ENCODE results near the gene FTO. TPM values are rescaled to one million over a fixed set of nuclear protein-coding genes. Genes with fewer than 3 reads are reported as not detected.

The FTO gene
- total RNA-seq, 1 donor from 2014 or later = 107 TPM

DNA sequence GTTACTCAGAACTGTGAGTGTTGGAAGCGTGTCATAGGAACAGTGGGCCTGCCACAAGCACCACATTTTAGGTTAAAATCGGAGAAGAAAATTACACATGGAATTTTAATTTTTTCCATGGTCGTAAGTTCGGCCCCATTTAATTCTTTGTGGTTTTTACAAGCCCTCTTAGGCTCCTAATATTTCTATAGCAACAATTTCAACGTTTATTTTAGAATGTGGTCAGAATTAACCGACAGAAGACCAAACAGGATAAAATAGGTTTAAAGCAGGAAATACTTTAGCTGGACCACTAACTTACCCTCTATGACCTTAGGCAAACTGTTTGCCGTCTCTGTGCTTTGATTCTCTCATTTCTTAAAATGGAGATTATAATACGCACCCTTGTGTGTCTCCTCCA lies 69.9 kb downstream of the FTO start:
- Mint-ChIP-seq H3K27me3 (ENCODE audit: low read depth) (no peaks in the 10 kb centered on the region), H3K4me3 (no peak overlapping the region), H3K27ac (ENCODE audit: unreplicated experiment) (no peak overlapping the region), H3K36me3 (ENCODE audit: low read depth) (no peaks in the 10 kb centered on the region), H3K4me1 (peaks cover 20% of the 10 kb centered on the region), H3K9me3 (no peaks in the 10 kb centered on the region)
- TF ChIP-seq, protein P1, sequence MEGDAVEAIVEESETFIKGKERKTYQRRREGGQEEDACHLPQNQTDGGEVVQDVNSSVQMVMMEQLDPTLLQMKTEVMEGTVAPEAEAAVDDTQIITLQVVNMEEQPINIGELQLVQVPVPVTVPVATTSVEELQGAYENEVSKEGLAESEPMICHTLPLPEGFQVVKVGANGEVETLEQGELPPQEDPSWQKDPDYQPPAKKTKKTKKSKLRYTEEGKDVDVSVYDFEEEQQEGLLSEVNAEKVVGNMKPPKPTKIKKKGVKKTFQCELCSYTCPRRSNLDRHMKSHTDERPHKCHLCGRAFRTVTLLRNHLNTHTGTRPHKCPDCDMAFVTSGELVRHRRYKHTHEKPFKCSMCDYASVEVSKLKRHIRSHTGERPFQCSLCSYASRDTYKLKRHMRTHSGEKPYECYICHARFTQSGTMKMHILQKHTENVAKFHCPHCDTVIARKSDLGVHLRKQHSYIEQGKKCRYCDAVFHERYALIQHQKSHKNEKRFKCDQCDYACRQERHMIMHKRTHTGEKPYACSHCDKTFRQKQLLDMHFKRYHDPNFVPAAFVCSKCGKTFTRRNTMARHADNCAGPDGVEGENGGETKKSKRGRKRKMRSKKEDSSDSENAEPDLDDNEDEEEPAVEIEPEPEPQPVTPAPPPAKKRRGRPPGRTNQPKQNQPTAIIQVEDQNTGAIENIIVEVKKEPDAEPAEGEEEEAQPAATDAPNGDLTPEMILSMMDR (conservative IDR thresholded peaks at IDR 0.05) = no peak
- no peak for DNase-seq (ENCODE audit: low read depth, low spot score)

GRCh38 chr16:53775106-53775820 lies 71.3 kb downstream of the FTO start:
- no peaks in the 10 kb centered on the region for H3K36me3 Mint-ChIP-seq (ENCODE audit: low read depth)
- no peak for DNase-seq (ENCODE audit: low read depth, low spot score)
- TF ChIP-seq, protein P1 (conservative IDR thresholded peaks at IDR 0.05) = no peak
- no peak overlapping the region for H3K27ac Mint-ChIP-seq (ENCODE audit: unreplicated experiment)
- H3K27me3 Mint-ChIP-seq (ENCODE audit: low read depth) = no peaks in the 10 kb centered on the region
- H3K4me3 Mint-ChIP-seq = no peak overlapping the region
- no peaks in the 10 kb centered on the region for H3K9me3 Mint-ChIP-seq
- peaks cover 34% of the 10 kb centered on the region for H3K4me1 Mint-ChIP-seq

GRCh38 chr16:53775821-53776431 lies 72.0 kb downstream of the FTO start:
- H3K27me3 Mint-ChIP-seq (ENCODE audit: low read depth) = no peaks in the 10 kb centered on the region
- H3K27ac Mint-ChIP-seq (ENCODE audit: unreplicated experiment) = no peak overlapping the region

DNA sequence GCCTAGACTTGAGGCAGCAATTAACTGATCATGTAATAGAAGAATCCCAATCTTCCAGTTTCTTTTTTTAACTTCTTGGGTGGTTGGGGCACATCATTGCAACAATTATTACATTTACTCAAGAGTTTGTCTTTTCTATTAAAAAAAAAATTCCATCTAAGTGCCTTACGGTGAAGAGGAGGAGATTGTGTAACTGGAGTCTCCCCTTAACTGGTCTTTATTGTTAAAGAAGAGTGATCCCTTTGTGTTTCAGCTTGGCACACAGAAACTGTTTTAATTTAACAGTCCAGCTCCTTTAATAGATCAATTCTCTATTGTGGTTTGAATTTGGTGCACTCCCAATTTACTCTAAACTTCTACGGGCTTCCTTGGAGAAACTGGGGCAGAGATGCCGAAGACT lies 75.2 kb downstream of the FTO start:
- Mint-ChIP-seq H3K4me1 (peaks cover 44% of the 10 kb centered on the region), H3K27ac (ENCODE audit: unreplicated experiment) (no peak overlapping the region), H3K4me3 (no peak overlapping the region), H3K36me3 (ENCODE audit: low read depth) (peaks cover 2% of the 10 kb centered on the region), H3K9me3 (no peaks in the 10 kb centered on the region), H3K27me3 (ENCODE audit: low read depth) (no peaks in the 10 kb centered on the region)
- TF ChIP-seq, protein P1 (conservative IDR thresholded peaks at IDR 0.05) = no peak
- no peak for DNase-seq (ENCODE audit: low read depth, low spot score)

More at GRCh38 chr16:53775821-53776431, 72.0 kb downstream of the FTO start:
- TF ChIP-seq, protein P1 (conservative IDR thresholded peaks at IDR 0.05) = no peak
- Mint-ChIP-seq H3K9me3 (no peaks in the 10 kb centered on the region), H3K36me3 (ENCODE audit: low read depth) (no peaks in the 10 kb centered on the region), H3K4me1 (peaks cover 34% of the 10 kb centered on the region), H3K4me3 (no peak overlapping the region)
- no peak for DNase-seq (ENCODE audit: low read depth, low spot score)

- TF ChIP-seq, protein P1 (conservative IDR thresholded peaks at IDR 0.05) = no peak
- no peak for DNase-seq (ENCODE audit: low read depth, low spot score)
- peaks cover 44% of the 10 kb centered on the region for H3K4me1 Mint-ChIP-seq
- H3K27me3 Mint-ChIP-seq (ENCODE audit: low read depth) = no peaks in the 10 kb centered on the region
- peak overlapping the region; percentile 36 for H3K27ac Mint-ChIP-seq (ENCODE audit: unreplicated experiment)
- no peak overlapping the region for H3K4me3 Mint-ChIP-seq
- peaks cover 2% of the 10 kb centered on the region for H3K36me3 Mint-ChIP-seq (ENCODE audit: low read depth)
- no peaks in the 10 kb centered on the region for H3K9me3 Mint-ChIP-seq
Observed at GRCh38 chr16:53780051-53780450, 76.1 kb downstream of the FTO start.
